HepG2 (cell line): ENCODE measurements around the gene KIF26B. TPM values are rescaled to one million over a fixed set of nuclear protein-coding genes. Genes with fewer than 3 reads are reported as not detected.

Experiments used
- ATAC-seq: fragments of 200-7000 bp; cut with Tn5 transposase; 3 replicates; pipeline ENCODE4 v1.9.1; 2020; ENCODE audit warnings: mild to moderate bottlenecking, moderate library complexity
- BruUV-seq: library from RNA; stranded (reverse); fragments of 400-500 nt; replicated peaks from 2 replicates; lab custom pipeline; 2021; lab: Mats Ljungman, UMichigan
- CTCF ChIA-PET: fragments of 300-600 bp; formaldehyde crosslinking; extraction: SDS; loops from one replicate; lab custom pipeline; 2021; ENCODE audit warnings: low total read pairs, inconsistent platforms, low intra/inter-chr PET ratio; lab: Yijun Ruan, JAX
- POLR2A ChIA-PET: fragments of 350-600 bp; sonication (Branson Sonifier 250); formaldehyde crosslinking; loops from one replicate; lab custom pipeline; 2020; ENCODE audit warnings: antibody characterized with exemption, inconsistent platforms; lab: Yijun Ruan, JAX
- DNase-seq: peaks from one replicate; pipeline ENCODE4 v3.0.0-alpha.2; 2015; ENCODE audit warnings: low spot score
- FAIRE-seq: peaks from 3 replicates; lab custom pipeline; 2011; peaks lifted over from hg19 to GRCh38; lab: Jason Lieb, UNC
- H2AFZ ChIP-seq: one replicate; pipeline ENCODE4 v1.6.1; 2011; ENCODE audit warnings: low read length, inconsistent platforms
- H3K27ac ChIP-seq: fragments of 300-600 bp; 3 replicates; pipeline ENCODE4 v1.8.0; 2011; ENCODE audit warnings: mixed run types, mild to moderate bottlenecking, mixed read lengths, low read length, inconsistent platforms; ENCODE audit not compliant: insufficient read depth; ENCODE audit errors: extremely low read length
- H3K27me3 ChIP-seq, 2 experiments: fragments of 200-600 bp in 1 of 2; 2 replicates in 1 of 2; 3 replicates in 1 of 2; pipeline versions ENCODE4 v1.6.0 to v1.8.0; 2011; ENCODE audit warnings: low read length in 2 of 2, mild to moderate bottlenecking in 2 of 2, moderate library complexity in 2 of 2, inconsistent platforms in 1 of 2; ENCODE audit not compliant: insufficient read depth in 2 of 2, control insufficient read depth in 1 of 2
- H3K36me3 ChIP-seq, 2 experiments: fragments of 200-600 bp in 1 of 2; replicated peaks in 1 of 2; 2 replicates in 1 of 2; 3 replicates in 1 of 2; pipeline versions ENCODE4 v1.5.1 to v1.8.0; 2011; ENCODE audit warnings: low read length in 2 of 2, inconsistent platforms in 1 of 2; ENCODE audit not compliant: insufficient read depth in 2 of 2, control insufficient read depth in 1 of 2
- H3K4me1 ChIP-seq: 2 replicates; pipeline ENCODE4 v1.5.1; 2012; ENCODE audit warnings: low read length, inconsistent platforms; ENCODE audit not compliant: insufficient read depth
- H3K4me2 ChIP-seq: 2 replicates; pipeline ENCODE4 v1.6.0; 2011; ENCODE audit warnings: low read depth, low read length, inconsistent platforms
- H3K4me3 ChIP-seq, 3 experiments: fragments of 200-600 bp in 1 of 3; sonication (generic), shearing (Covaris generic) in 1 of 3; replicated peaks in 1 of 3; 2 replicates each; pipeline ENCODE4 v1.5.1; 2011 to 2016; ENCODE audit warnings: low read length in 3 of 3, inconsistent platforms in 2 of 3, low read depth in 2 of 3, mild to moderate bottlenecking in 2 of 3, control low read depth in 1 of 3, mixed read lengths in 1 of 3; ENCODE audit not compliant: insufficient read depth in 1 of 3
- H3K79me2 ChIP-seq: one replicate; pipeline ENCODE4 v1.6.1; 2011; ENCODE audit warnings: low read length, inconsistent platforms; ENCODE audit not compliant: insufficient read depth
- H3K9ac ChIP-seq: 2 replicates; pipeline ENCODE4 v1.6.0; 2011; ENCODE audit warnings: mild to moderate bottlenecking, low read depth, low read length, inconsistent platforms; ENCODE audit not compliant: insufficient read depth
- H3K9me3 ChIP-seq: 2 replicates; pipeline ENCODE4 v1.5.1; 2012; ENCODE audit warnings: mild to moderate bottlenecking, low read length
- H4K20me1 ChIP-seq: 2 replicates; pipeline ENCODE4 v1.6.0; 2011; ENCODE audit warnings: inconsistent platforms, mild to moderate bottlenecking, low read length, moderate library complexity; ENCODE audit not compliant: insufficient read depth
- DNMT3B ChIP-seq: conservative IDR thresholded peaks from 2 replicates; pipeline ENCODE4 v1.6.1; 2016; ENCODE audit warnings: missing biosample characterization, control low read depth
- GPN1 ChIP-seq: sonication (generic); formaldehyde crosslinking; IDR thresholded peaks from 2 replicates; pipeline ENCODE4 v1.5.1; 2020; ENCODE audit warnings: missing genetic modification reagents, borderline replicate concordance
- KDM6A ChIP-seq: IDR thresholded peaks from 2 replicates; pipeline ENCODE4 v1.6.1; 2016; ENCODE audit warnings: low read depth
- NKX3-1 ChIP-seq: sonication (generic); formaldehyde crosslinking; IDR thresholded peaks from 2 replicates; pipeline ENCODE4 v1.5.0; 2020; ENCODE audit warnings: missing genetic modification reagents
- NR2F1 ChIP-seq, 2 experiments: fragments of 450-650 bp in 1 of 2; formaldehyde crosslinking in 1 of 2; IDR thresholded peaks; 2 replicates each; pipeline versions ENCODE4 v1.5.0 to v1.6.1; 2016 to 2020; ENCODE audit warnings: mild to moderate bottlenecking in 1 of 2, missing compliant biosample characterization in 1 of 2, missing genetic modification reagents in 1 of 2, moderate library complexity in 1 of 2
- RXRB ChIP-seq: IDR thresholded peaks from 2 replicates; pipeline ENCODE4 v1.6.1; 2016; ENCODE audit warnings: borderline replicate concordance, missing genetic modification reagents, missing compliant biosample characterization
- TAF1 ChIP-seq: sonication (generic); formaldehyde crosslinking; IDR thresholded peaks from 2 replicates; pipeline ENCODE4 v1.4.0; 2020; ENCODE audit warnings: missing genetic modification reagents
- TAF15 ChIP-seq: fragments of 200-400 bp; formaldehyde crosslinking; IDR thresholded peaks from one replicate; pipeline ENCODE4 v1.6.1; 2018; ENCODE audit warnings: mild to moderate bottlenecking, low read depth, low read length; ENCODE audit not compliant: poor library complexity, severe bottlenecking
- THYN1 ChIP-seq: sonication (generic); formaldehyde crosslinking; IDR thresholded peaks from 2 replicates; pipeline ENCODE4 v1.8.1; 2023; ENCODE audit warnings: low read depth, mild to moderate bottlenecking, moderate library complexity, missing genetic modification reagents, borderline replicate concordance
- ZBTB4 ChIP-seq: sonication (generic); formaldehyde crosslinking; IDR thresholded peaks from 2 replicates; pipeline ENCODE4 v1.4.0; 2020; ENCODE audit warnings: missing genetic modification reagents, mild to moderate bottlenecking, borderline replicate concordance
- ZNF672 ChIP-seq: sonication (generic); formaldehyde crosslinking; IDR thresholded peaks from 2 replicates; pipeline ENCODE4 v1.8.1; 2022; ENCODE audit warnings: missing genetic modification reagents
- ZUFSP ChIP-seq: sonication (generic); formaldehyde crosslinking; IDR thresholded peaks from 2 replicates; pipeline ENCODE4 v1.9.0; 2021; ENCODE audit warnings: missing genetic modification reagents, mild to moderate bottlenecking, borderline replicate concordance
- WGBS: methylation state at CpG from one replicate; pipeline ENCODE4 v1.1.6; 2017; ENCODE audit warnings: low lambda C conversion rate; 5-methylcytosine and 5-hydroxymethylcytosine counted together
- in situ Hi-C: cut with HindIII; loops from 2 replicates; pipeline ENCODE4 v1.10.0; 2017; ENCODE audit warnings: low pct_unique_long_range_greater_than_20kb; ENCODE audit not compliant: extremely low pct_ligation_motif_present
- intact Hi-C: fragments of 100-400 bp; cut with micrococcal nuclease; formaldehyde crosslinking; loops from one replicate; pipeline ENCODE4 v1.10.0; 2022; ENCODE audit not compliant: unreplicated experiment
- polyA plus RNA-seq, 8 experiments: library from polyadenylated mRNA; depleted of rRNA in 3 of 8; stranded (reverse) in 7 of 8; unstranded in 1 of 8; fragments of >200 nt; fragmentation: Illumina TruSeq in 4 of 8; extraction: Trizol in 4 of 8; gene quantifications; 2 replicates each; pipeline versions ENCODE4 v1.2.1 to v1.2.3, GENCODE V29; 2011 to 2016; ENCODE audit warnings: low read depth in 4 of 8, missing spikeins in 1 of 8, mixed read lengths in 1 of 8; ENCODE audit not compliant: insufficient read depth in 1 of 8
- total RNA-seq, 5 experiments: library from RNA; depleted of rRNA; stranded (reverse); fragments of >200 nt; fragmentation: Illumina TruSeq; extraction: Trizol; gene quantifications; 2 replicates each; pipeline ENCODE4 v1.2.3, GENCODE V29; 2016; ENCODE audit warnings: low read depth in 1 of 5

KIF26B gene
- total and polyA plus RNA-seq, 2 of the 13 experiments (the other 11 are each of a cell fraction or from before 2014, with no cell fraction given) = 0.08 to 0.09 TPM

DNA sequence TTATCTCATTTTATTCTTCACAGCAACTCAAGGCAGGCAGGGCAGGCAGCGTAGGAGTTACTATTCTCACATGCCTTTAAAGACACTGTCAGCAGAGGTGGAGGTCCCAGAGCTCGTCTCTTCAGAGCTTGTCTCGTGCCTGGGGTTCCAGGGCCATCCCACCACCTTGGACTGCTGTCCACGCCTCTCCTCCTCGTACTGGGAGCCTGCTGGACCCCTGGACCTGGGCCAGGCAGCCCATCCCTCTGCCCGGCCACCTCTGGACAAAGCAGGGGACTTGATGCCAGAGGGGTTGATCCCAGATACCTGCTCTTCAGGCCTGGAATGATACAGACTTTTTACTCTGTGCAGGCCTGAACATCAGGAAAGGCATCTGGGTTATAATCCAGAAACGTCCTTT, 546.8 kb downstream of the KIF26B start (continued):
- no peak for TF ChIP-seq ZUFSP (CRISPR knock-in tag)

DNA sequence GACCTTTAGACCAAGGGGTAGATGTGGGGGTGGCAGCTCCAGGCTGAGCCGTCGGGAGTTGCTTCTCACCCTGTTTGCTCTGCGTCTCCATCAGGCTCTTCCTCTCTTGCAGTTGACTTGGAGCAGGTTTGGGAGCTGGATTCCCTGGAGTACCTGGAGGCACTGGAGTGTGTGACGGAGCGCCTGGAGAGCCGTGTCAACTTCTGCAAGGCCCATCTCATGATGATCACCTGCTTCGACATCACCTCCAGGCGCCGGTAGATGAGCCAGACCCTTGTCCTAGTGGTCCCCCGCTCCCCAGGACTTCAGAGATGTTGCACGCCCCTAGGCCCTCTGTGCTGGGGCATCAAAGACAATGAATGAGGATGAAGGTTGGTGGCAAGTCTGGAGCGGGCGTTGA, 547.6 kb downstream of the KIF26B start:
- in situ Hi-C loops (no loop called here), intact Hi-C loops (loop anchor here (1.0 kb wide), 1 partner anchor 301 kb away; no protein-coding TSS in a partner anchor)
- no peak for DNase-seq
- BruUV-seq = no TSS peak
- no peak overlapping the region for H3K27ac ChIP-seq
- 91% methylated on average over 7 of the region's 13 CpGs for WGBS
- ChIA-PET CTCF (no interaction called here), POLR2A (no interaction called here)
- H4K20me1 ChIP-seq = no peaks in the 10 kb centered on the region
- H3K79me2 ChIP-seq = no peaks in the 10 kb centered on the region
- no peak overlapping the region for H3K4me2 ChIP-seq
- no peak for ATAC-seq
- TF ChIP-seq NR2F1 (CRISPR knock-in tag; IDR thresholded peaks at IDR 0.05) (no peak), NKX3-1 (CRISPR knock-in tag) (no peak)
- no peak for FAIRE-seq
- H3K9me3 ChIP-seq = no peaks in the 10 kb centered on the region
- H3K4me1 ChIP-seq = peaks cover 7% of the 10 kb centered on the region; the same call in 1 of the 2 replicates
- H3K27me3 ChIP-seq = no peaks in the 10 kb centered on the region
- no peak overlapping the region for H3K4me3 ChIP-seq
- no peak overlapping the region for H2AFZ ChIP-seq
- H3K36me3 ChIP-seq = no peaks in the 10 kb centered on the region
- H3K9ac ChIP-seq = no peak overlapping the region

DNA sequence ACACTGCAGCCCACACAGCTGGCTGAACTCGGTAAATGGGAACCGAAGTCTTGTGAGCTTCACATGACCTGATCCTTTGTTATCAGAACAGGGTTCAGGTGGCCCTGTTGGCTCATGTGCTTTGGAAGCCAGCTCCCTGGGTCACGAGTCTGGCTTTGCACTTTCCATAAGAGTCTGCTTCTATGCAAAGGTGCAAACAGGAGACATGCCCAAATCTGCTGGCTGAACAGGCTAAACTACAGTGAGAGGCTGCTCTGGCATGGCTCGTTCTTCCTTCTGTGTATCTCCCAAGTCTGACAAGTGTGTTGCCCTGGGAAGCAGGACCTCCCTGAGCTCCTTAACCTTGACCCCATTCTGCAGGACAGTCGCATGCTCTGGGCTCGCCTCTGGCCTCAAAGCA, 549.6 kb downstream of the KIF26B start:
- Histone ChIP-seq H3K9ac (no peak overlapping the region), H3K79me2 (no peaks in the 10 kb centered on the region), H3K36me3 (no peaks in the 10 kb centered on the region), H3K4me2 (no peak overlapping the region), H3K4me3 (no peak overlapping the region), H2AFZ (no peak overlapping the region), H3K27me3 (no peaks in the 10 kb centered on the region), H3K27ac (no peak overlapping the region), H3K4me1 (peaks cover 7% of the 10 kb centered on the region; the same call in 1 of the 2 replicates), H3K9me3 (no peaks in the 10 kb centered on the region), H4K20me1 (no peaks in the 10 kb centered on the region)
- no peak for DNase-seq
- WGBS = 39% methylated on average over 2 of the region's 6 CpGs
- POLR2A ChIA-PET = no interaction called here
- intact Hi-C loops (no loop called here), in situ Hi-C loops (no loop called here)
- CTCF ChIA-PET = no interaction called here
- ATAC-seq = no peak
- FAIRE-seq = no peak
- BruUV-seq = no TSS peak
- no peak for TF ChIP-seq DNMT3B (CRISPR knock-in tag)
- TF ChIP-seq ZNF672 (CRISPR knock-in tag) = no peak
- TF ChIP-seq THYN1 (CRISPR knock-in tag) = no peak
- TF ChIP-seq RXRB = no peak
- TF ChIP-seq GPN1 (CRISPR knock-in tag) = no peak
- no peak for TF ChIP-seq ZBTB4 (CRISPR knock-in tag)
- TF ChIP-seq TAF1 = no peak
- TF ChIP-seq KDM6A (CRISPR knock-in tag) = no peak
- no peak for TF ChIP-seq TAF15
